Left forelimb (tissue), 1 donor: ENCODE results near the gene PDE3A.

Experiments used
- DNase-seq: peaks from one replicate; pipeline ENCODE4 v3.0.0-alpha.2; 2018; ENCODE audit warnings: low spot score

Gene PDE3A

GRCh38 chr12:20711846-20712245, 343.5 kb downstream of the PDE3A start:
- DNase-seq, result no peak

GRCh38 chr12:20716037-20716436, 347.7 kb downstream of the PDE3A start:
- DNase-seq, result no peak

GRCh38 chr12:20716985-20717384, 348.6 kb downstream of the PDE3A start:
- no peak for DNase-seq

GRCh38 chr12:20718294-20718693, 350.0 kb downstream of the PDE3A start:
- DNase-seq, result no peak

- no peak for DNase-seq
These were observed 353.8 kb downstream of the PDE3A start for GRCh38 chr12:20722142-20722541.

GRCh38 chr12:20731274-20731673, 362.9 kb downstream of the PDE3A start:
- DNase-seq, result no peak
